Measurements from ENCODE around the gene C20orf173. TPM values are rescaled to one million over a fixed set of nuclear protein-coding genes. Genes with fewer than 3 reads are reported as not detected.
A peak's percentile ranks its signal among the peaks of the same experiment; 100 is the strongest.

Gene C20orf173
- total and polyA plus RNA-seq, 4 experiments from 2014 or later = not detected

- Histone ChIP-seq H3K4me3 (ENCODE audit: low read length in 2 of 2) (no peak overlapping the region), H3K36me3 (ENCODE audit: insufficient read depth, low read length) (peaks cover 86% of the 10 kb centered on the region), H3K4me1 (ENCODE audit: insufficient read depth, low read length) (peaks cover 13% of the 10 kb centered on the region), H3K9me3 (ENCODE audit: control insufficient read depth in 1 of 2, low read length in 2 of 2) (no peaks in the 10 kb centered on the region), H3K27me3 (ENCODE audit: insufficient read depth, low read length) (no peaks in the 10 kb centered on the region), H3K27ac (ENCODE audit: low read depth, low read length) (no peak overlapping the region)
- intact Hi-C loops (cut with micrococcal nuclease) = no loop called here
- POLR2A ChIA-PET (ENCODE audit: partially characterized antibody) = no interaction called here
- Mint-ChIP-seq H3K27me3 (no peaks in the 10 kb centered on the region), H3K4me1 (peaks cover 10 to 14% (median 11%) of the 10 kb centered on the region in 4 donors), H3K4me3 (no peak overlapping the region), H3K9me3 (no peaks in the 10 kb centered on the region), H3K27ac (peak overlapping the region in 1 of 7 donors; percentile 35), H3K36me3 (peaks cover 55 to 88% of the 10 kb centered on the region in 2 donors)
- CTCF ChIA-PET (ENCODE audit: partially characterized antibody) = no interaction called here
- DNase-seq = no peak
Measured at GRCh38 chr20:35508493-35509218, 20.8 kb downstream of the C20orf173 start.

GRCh38 chr20:35506872-35507638 lies 22.4 kb downstream of the C20orf173 start:
- CTCF ChIA-PET (ENCODE audit: partially characterized antibody) = interaction anchor here (0.9 to 1.2 kb wide), 2 partner anchors 11 to 12 kb away, joined by 3 read pairs; no protein-coding TSS in a partner anchor
- no peaks in the 10 kb centered on the region for H3K9me3 Mint-ChIP-seq

DNA sequence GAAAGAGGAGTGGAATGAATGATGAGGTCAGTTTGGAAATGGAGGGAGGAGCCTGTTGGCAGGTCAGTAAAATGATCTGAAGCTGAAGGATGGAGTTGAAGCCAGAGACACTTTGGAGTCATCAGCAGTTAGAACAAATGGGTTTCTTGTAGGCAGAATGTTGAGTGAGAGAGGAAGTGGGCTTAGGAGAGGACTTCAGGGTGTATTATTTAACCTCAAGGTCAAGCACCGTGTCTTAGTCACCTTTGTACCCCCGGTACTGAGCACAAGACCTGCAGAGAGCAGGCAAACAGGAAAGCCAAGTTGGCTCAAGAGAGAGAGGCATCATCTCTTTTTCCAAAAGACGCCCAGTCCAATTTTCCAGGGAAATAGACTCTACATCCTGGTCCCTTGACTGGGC lies 23.3 kb downstream of the C20orf173 start:
- peaks cover 65 to 90% of the 10 kb centered on the region in 2 donors for H3K36me3 Mint-ChIP-seq
- peaks cover 11 to 23% (median 17%) of the 10 kb centered on the region in 4 donors for H3K4me1 Mint-ChIP-seq
- H3K4me3 Mint-ChIP-seq = peak overlapping the region in 1 of 8 donors; percentile 7
- intact Hi-C loops (cut with micrococcal nuclease) = no loop called here
- peaks cover 13% of the 10 kb centered on the region for H3K4me1 ChIP-seq (ENCODE audit: insufficient read depth, low read length)
- no peak for DNase-seq
- peak overlapping the region; percentile 36 to 92 (median 68) for H3K27ac Mint-ChIP-seq
- ChIA-PET POLR2A (ENCODE audit: partially characterized antibody) (no interaction called here), CTCF (ENCODE audit: partially characterized antibody) (interaction anchor here (1.2 kb wide), 1 partner anchor 11 kb away, joined by 3 read pairs; no protein-coding TSS in a partner anchor)
- peaks cover 91% of the 10 kb centered on the region for H3K36me3 ChIP-seq (ENCODE audit: insufficient read depth, low read length)
- H3K27me3 ChIP-seq (ENCODE audit: insufficient read depth, low read length) = no peaks in the 10 kb centered on the region
- H3K27me3 Mint-ChIP-seq = no peaks in the 10 kb centered on the region
- no peaks in the 10 kb centered on the region for H3K9me3 ChIP-seq (ENCODE audit: control insufficient read depth in 1 of 2, low read length in 2 of 2)
- H3K4me3 ChIP-seq (ENCODE audit: low read length in 2 of 2) = no peak overlapping the region
- H3K27ac ChIP-seq (ENCODE audit: low read depth, low read length) = no peak overlapping the region
- H3K9me3 Mint-ChIP-seq = no peaks in the 10 kb centered on the region

More at GRCh38 chr20:35506872-35507638, 22.4 kb downstream of the C20orf173 start:
- Mint-ChIP-seq H3K4me3 (no peak overlapping the region), H3K36me3 (peaks cover 65 to 92% of the 10 kb centered on the region in 2 donors), H3K4me1 (peaks cover 11 to 23% (median 17%) of the 10 kb centered on the region in 4 donors), H3K27ac (peak overlapping the region in 6 of 7 donors; percentile 17 to 86 (median 56)), H3K27me3 (no peaks in the 10 kb centered on the region)
- POLR2A ChIA-PET (ENCODE audit: partially characterized antibody) = no interaction called here
- H3K36me3 ChIP-seq (ENCODE audit: insufficient read depth, low read length) = peaks cover 92% of the 10 kb centered on the region
- H3K4me3 ChIP-seq (ENCODE audit: low read length in 2 of 2) = no peak overlapping the region
- H3K4me1 ChIP-seq (ENCODE audit: insufficient read depth, low read length) = peaks cover 13% of the 10 kb centered on the region
- no peaks in the 10 kb centered on the region for H3K27me3 ChIP-seq (ENCODE audit: insufficient read depth, low read length)
- no peak for DNase-seq
- H3K27ac ChIP-seq (ENCODE audit: low read depth, low read length) = no peak overlapping the region
- no peaks in the 10 kb centered on the region for H3K9me3 ChIP-seq (ENCODE audit: control insufficient read depth in 1 of 2, low read length in 2 of 2)
- intact Hi-C loops (cut with micrococcal nuclease) = no loop called here

- ChIA-PET POLR2A (ENCODE audit: partially characterized antibody) (no interaction called here), CTCF (ENCODE audit: partially characterized antibody) (no interaction called here)
- no peak for DNase-seq
- peaks cover 92% of the 10 kb centered on the region for H3K36me3 ChIP-seq (ENCODE audit: insufficient read depth, low read length)
- H3K27me3 ChIP-seq (ENCODE audit: insufficient read depth, low read length) = no peaks in the 10 kb centered on the region
- H3K4me1 Mint-ChIP-seq = peaks cover 11 to 23% (median 17%) of the 10 kb centered on the region in 4 donors
- peaks cover 78 to 92% of the 10 kb centered on the region in 2 donors for H3K36me3 Mint-ChIP-seq
- H3K27me3 Mint-ChIP-seq = no peaks in the 10 kb centered on the region
- intact Hi-C loops (cut with micrococcal nuclease) = no loop called here
- H3K27ac ChIP-seq (ENCODE audit: low read depth, low read length) = no peak overlapping the region
- peaks cover 0 to under 1% (median 0%) of the 10 kb centered on the region in 8 donors for H3K9me3 Mint-ChIP-seq
- peak overlapping the region in 4 of 7 donors; percentile 13 to 55 (median 26) for H3K27ac Mint-ChIP-seq
- H3K4me3 Mint-ChIP-seq = no peak overlapping the region
- H3K9me3 ChIP-seq (ENCODE audit: control insufficient read depth in 1 of 2, low read length in 2 of 2) = no peaks in the 10 kb centered on the region
- H3K4me3 ChIP-seq (ENCODE audit: low read length in 2 of 2) = no peak overlapping the region
- H3K4me1 ChIP-seq (ENCODE audit: insufficient read depth, low read length) = peaks cover 13% of the 10 kb centered on the region
Measured at GRCh38 chr20:35504751-35505150, 24.7 kb downstream of the C20orf173 start.

- ChIA-PET POLR2A (ENCODE audit: partially characterized antibody) (interaction anchor here (2.5 kb wide), 1 partner anchor 13 kb away, joined by 6 read pairs; no protein-coding TSS in a partner anchor), CTCF (ENCODE audit: partially characterized antibody) (no interaction called here)
- Histone ChIP-seq H3K4me3 (ENCODE audit: low read length in 2 of 2) (no peak overlapping the region), H3K4me1 (ENCODE audit: insufficient read depth, low read length) (peaks cover 13% of the 10 kb centered on the region), H3K9me3 (ENCODE audit: control insufficient read depth in 1 of 2, low read length in 2 of 2) (no peaks in the 10 kb centered on the region), H3K27ac (ENCODE audit: low read depth, low read length) (no peak overlapping the region), H3K27me3 (ENCODE audit: insufficient read depth, low read length) (no peaks in the 10 kb centered on the region), H3K36me3 (ENCODE audit: insufficient read depth, low read length) (peaks cover 92% of the 10 kb centered on the region)
- Mint-ChIP-seq H3K4me3 (no peak overlapping the region), H3K4me1 (peaks cover 15 to 23% (median 17%) of the 10 kb centered on the region in 4 donors), H3K9me3 (peaks cover 0 to 2% (median 0%) of the 10 kb centered on the region in 8 donors), H3K36me3 (peaks cover 80 to 92% of the 10 kb centered on the region in 2 donors), H3K27me3 (no peaks in the 10 kb centered on the region), H3K27ac (peak overlapping the region in 5 of 7 donors; percentile 18 to 80 (median 59))
- DNase-seq = no peak
- intact Hi-C loops (cut with micrococcal nuclease) = no loop called here
Measured at GRCh38 chr20:35503841-35504561, 25.5 kb downstream of the C20orf173 start.

GRCh38 chr20:35503281-35503680 lies 26.2 kb downstream of the C20orf173 start:
- H3K36me3 ChIP-seq (ENCODE audit: insufficient read depth, low read length) = peaks cover 90% of the 10 kb centered on the region
- no peak overlapping the region for H3K4me3 ChIP-seq (ENCODE audit: low read length in 2 of 2)
- intact Hi-C loops (cut with micrococcal nuclease) = no loop called here
- H3K4me1 ChIP-seq (ENCODE audit: insufficient read depth, low read length) = peaks cover 13% of the 10 kb centered on the region
- H3K9me3 ChIP-seq (ENCODE audit: control insufficient read depth in 1 of 2, low read length in 2 of 2) = no peaks in the 10 kb centered on the region
- no peak for DNase-seq
- H3K27ac ChIP-seq (ENCODE audit: low read depth, low read length) = no peak overlapping the region
- Mint-ChIP-seq H3K9me3 (peaks cover 0 to 2% (median 0%) of the 10 kb centered on the region in 8 donors), H3K36me3 (peaks cover 77 to 92% of the 10 kb centered on the region in 2 donors), H3K4me1 (peaks cover 15 to 23% (median 17%) of the 10 kb centered on the region in 4 donors), H3K27ac (peak overlapping the region in 5 of 7 donors; percentile 27 to 84 (median 77)), H3K27me3 (no peaks in the 10 kb centered on the region), H3K4me3 (no peak overlapping the region)
- no peaks in the 10 kb centered on the region for H3K27me3 ChIP-seq (ENCODE audit: insufficient read depth, low read length)
- POLR2A ChIA-PET (ENCODE audit: partially characterized antibody) = interaction anchor here (2.5 kb wide), 1 partner anchor 12 kb away, joined by 6 read pairs; no protein-coding TSS in a partner anchor
- CTCF ChIA-PET (ENCODE audit: partially characterized antibody) = interaction anchor here (0.8 to 2.2 kb wide), 3 partner anchors 10 to 39 kb away, joined by 3 to 7 read pairs (median 6); no protein-coding TSS in a partner anchor

All from CD4-positive, alpha-beta memory T cell (primary cell).